Choroid plexus epithelial cell (primary cell): ENCODE results near the gene PMPCB.

ENCODE experiments used
- DNase-seq: peaks from one replicate; pipeline ENCODE4 v3.0.0-alpha.2; 2010; ENCODE audit warnings: low read depth
- H3K4me3 ChIP-seq: 2 replicates; pipeline ENCODE4 v1.5.1; 2011; ENCODE audit warnings: low read depth, mild to moderate bottlenecking, control low read depth, low read length, moderate library complexity
- CTCF ChIP-seq: conservative IDR thresholded peaks from 2 replicates; pipeline ENCODE4 v1.5.1; 2011; ENCODE audit warnings: low read depth, mild to moderate bottlenecking, control low read depth, inconsistent platforms, low read length, moderate library complexity

PMPCB gene

DNA sequence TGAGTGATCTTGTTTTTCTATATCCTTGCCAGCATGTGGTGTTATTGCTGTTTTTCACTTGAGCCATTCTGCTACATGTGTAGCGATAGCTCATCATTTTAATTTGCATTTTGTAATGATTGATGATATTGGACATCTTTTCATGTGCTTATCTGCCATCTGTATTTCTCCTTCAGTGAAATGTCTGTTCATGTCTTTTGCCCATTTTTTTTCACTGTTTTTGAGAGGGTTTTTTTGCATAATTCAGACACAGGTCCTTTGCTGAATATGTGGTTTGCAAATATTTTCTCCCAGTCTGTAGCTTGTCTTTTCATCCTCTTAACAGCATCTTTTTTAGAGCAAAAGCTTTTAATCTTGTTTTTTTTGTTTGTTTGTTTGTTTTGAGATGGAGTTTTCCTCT is 3.7 kb upstream of the PMPCB start:
- DNase-seq, result no peak
- H3K4me3 ChIP-seq, result no peak overlapping the region
- no peak for TF ChIP-seq CTCF

DNA sequence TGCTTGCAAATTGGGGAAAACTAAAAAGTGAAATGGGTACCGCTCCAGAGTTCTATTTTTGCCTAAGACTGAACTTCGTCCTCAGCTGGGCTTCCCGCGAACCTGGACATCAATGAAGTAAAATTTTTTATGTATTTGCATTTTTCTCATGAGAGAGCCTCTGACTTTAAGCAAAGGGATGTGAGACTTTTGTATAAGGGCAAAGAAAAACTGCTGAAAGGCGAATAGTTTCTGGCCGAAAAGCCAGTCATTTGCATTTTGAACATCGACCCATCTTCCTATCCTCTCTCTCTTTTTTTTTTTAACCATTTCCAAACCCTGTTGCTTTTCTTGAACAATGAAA is 573 bp downstream of the PMPCB start:
- peak overlapping the region; percentile 91 for H3K4me3 ChIP-seq
- no peak for DNase-seq
- TF ChIP-seq CTCF, result no peak

DNA sequence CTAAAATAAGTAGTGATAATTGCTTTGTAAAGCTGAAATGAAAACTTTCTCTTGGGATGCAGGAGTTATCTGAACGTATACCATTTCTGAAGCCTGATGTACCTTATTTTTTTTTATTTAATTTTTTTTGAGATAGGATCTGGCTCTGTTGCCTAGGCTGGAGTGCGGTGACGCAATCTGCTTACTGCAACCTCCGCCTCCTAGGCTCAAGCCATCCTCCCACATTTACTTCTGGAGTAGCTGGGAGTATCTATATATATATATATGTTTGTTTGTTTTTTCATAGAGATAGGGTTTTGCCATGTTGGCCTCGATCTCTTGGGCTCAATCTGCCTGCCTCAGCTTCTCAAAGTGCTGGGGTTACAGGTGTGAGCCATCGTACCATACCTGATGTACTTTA is 2.4 kb downstream of the PMPCB start:
- TF ChIP-seq CTCF, result no peak
- H3K4me3 ChIP-seq, result no peak overlapping the region
- DNase-seq, result no peak

- DNase-seq, result no peak
- TF ChIP-seq CTCF, result no peak
- H3K4me3 ChIP-seq, result no peak overlapping the region
These were observed 4.2 kb downstream of the PMPCB start for GRCh38 chr7:103301441-103301840.

DNA sequence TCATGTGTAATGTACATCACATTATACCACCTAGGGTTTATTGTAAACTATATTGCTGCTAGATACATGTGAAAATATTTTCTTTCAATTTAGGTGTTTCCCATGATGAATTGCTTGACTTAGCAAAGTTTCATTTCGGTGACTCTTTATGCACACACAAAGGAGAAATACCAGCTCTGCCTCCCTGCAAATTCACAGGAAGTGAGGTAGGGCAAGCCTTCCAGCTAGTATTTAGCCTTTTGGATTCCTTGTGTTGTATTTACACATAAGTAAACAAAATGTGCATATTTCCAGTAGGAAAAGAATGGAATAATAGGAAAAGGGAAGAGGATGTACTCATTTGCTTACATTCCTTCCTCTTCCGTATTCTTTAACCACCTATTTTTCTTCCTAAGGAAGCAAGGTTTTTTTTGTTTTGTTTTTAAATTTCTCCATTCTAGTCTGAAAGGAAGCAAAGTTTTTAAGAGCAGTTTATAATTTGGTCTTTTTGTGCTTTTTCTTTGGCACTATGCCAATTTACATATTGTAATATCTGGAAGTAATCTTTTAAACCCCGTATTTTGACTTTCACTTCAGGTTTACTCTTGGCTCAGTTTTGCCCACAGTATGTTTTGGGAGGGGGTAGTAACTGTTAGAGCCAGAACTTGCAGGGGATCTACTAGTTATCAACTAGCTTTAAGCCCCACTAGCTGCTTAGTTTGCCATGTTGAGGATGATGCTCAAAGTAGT is 10.4 kb downstream of the PMPCB start:
- no peak for TF ChIP-seq CTCF
- DNase-seq, result no peak

GRCh38 chr7:103314852-103315251 is 17.6 kb downstream of the PMPCB start:
- TF ChIP-seq CTCF, result no peak
- DNase-seq, result no peak
- no peak overlapping the region for H3K4me3 ChIP-seq

More for the DNA sequence above, 10.4 kb downstream of the PMPCB start:
- no peak overlapping the region for H3K4me3 ChIP-seq

DNA sequence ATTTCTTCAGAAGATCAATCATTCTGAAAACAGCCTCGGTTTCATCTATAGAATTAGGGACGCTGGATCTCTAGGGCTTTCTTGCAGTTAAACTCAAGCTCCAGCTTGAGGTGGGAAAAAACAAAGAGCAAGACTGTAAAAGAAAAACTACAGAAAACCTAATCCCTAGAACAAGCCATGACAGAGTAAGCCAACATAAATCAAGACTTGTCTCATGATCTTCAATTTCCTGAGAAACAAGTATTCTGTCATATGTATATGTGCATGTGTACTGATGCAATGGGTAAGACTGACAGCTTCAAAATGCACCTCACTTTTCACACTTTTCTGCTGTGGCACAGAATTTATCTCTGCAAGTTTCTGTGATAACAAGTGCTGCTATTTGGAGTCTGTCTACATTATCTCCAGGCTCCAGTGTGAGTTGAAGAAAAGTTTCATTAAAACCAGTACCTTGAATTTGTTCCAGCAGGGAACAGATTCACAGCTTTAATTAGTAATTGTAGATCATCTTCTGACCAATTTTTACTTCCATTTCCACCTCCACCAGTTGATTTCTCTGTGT is 19.2 kb downstream of the PMPCB start:
- no peak overlapping the region for H3K4me3 ChIP-seq
- DNase-seq, result no peak
- TF ChIP-seq CTCF, result no peak
